A673 (cell line): Measurements from ENCODE around the gene MINK1. TPM values are rescaled to one million over a fixed set of nuclear protein-coding genes. Genes with fewer than 3 reads are reported as not detected.

Experiments
- BruUV-seq: library from RNA; stranded (reverse); fragments of 400-500 nt; replicated peaks from 2 replicates; lab custom pipeline; 2021; lab: Mats Ljungman, UMichigan
- CTCF ChIA-PET: fragments of 300-600 bp; sonication (Branson Sonifier 250); formaldehyde crosslinking; loops from one replicate; lab custom pipeline; 2022; ENCODE audit warnings: antibody characterized with exemption; lab: Charles Lee
- POLR2A ChIA-PET: fragments of 300-600 bp; sonication (Branson Sonifier 250); formaldehyde crosslinking; loops from one replicate; lab custom pipeline; 2022; ENCODE audit warnings: antibody characterized with exemption; ENCODE audit not compliant: low non-redundant PET; lab: Charles Lee
- DNase-seq: peaks from one replicate; pipeline ENCODE4 v3.0.0-alpha.2; 2015; ENCODE audit warnings: low spot score
- H3K27ac ChIP-seq: fragments of 200-600 bp; sonication (generic); 2 replicates; pipeline ENCODE4 v1.5.1; 2016; ENCODE audit warnings: mixed run types, low read depth, mild to moderate bottlenecking, mixed read lengths, antibody characterized with exemption, low read length; ENCODE audit not compliant: poor library complexity, severe bottlenecking
- H3K27me3 ChIP-seq: fragments of 200-600 bp; sonication (generic); replicated peaks from 2 replicates; pipeline ENCODE4 v1.6.1; 2017; ENCODE audit warnings: mixed run types, low read depth, mild to moderate bottlenecking, mixed read lengths, antibody characterized with exemption, low read length; ENCODE audit not compliant: insufficient read depth, poor library complexity
- H3K36me3 ChIP-seq: fragments of 200-600 bp; sonication (generic); 2 replicates; pipeline ENCODE4 v1.6.1; 2016; ENCODE audit warnings: mixed run types, mild to moderate bottlenecking, mixed read lengths, antibody characterized with exemption, low read length; ENCODE audit not compliant: insufficient read depth, poor library complexity, severe bottlenecking
- H3K4me1 ChIP-seq: fragments of 200-600 bp; sonication (generic); 2 replicates; pipeline ENCODE4 v1.6.1; 2017; ENCODE audit warnings: mixed run types, mild to moderate bottlenecking, mixed read lengths, antibody characterized with exemption, low read length; ENCODE audit not compliant: insufficient read depth, poor library complexity, severe bottlenecking
- H3K4me3 ChIP-seq: fragments of 200-600 bp; sonication (generic); 2 replicates; pipeline ENCODE4 v1.5.1; 2016; ENCODE audit warnings: low read depth, mixed run types, mild to moderate bottlenecking, mixed read lengths, low read length; ENCODE audit not compliant: poor library complexity, severe bottlenecking
- H3K9me3 ChIP-seq: fragments of 200-600 bp; sonication (generic); 2 replicates; pipeline ENCODE4 v1.6.1; 2016; ENCODE audit warnings: mixed run types, low read depth, mild to moderate bottlenecking, mixed read lengths, antibody characterized with exemption, low read length; ENCODE audit not compliant: poor library complexity, severe bottlenecking
- CTCF ChIP-seq: fragments of 300-800, 200-600 bp; sonication (generic); conservative IDR thresholded peaks from 2 replicates; pipeline ENCODE4 v1.5.1; 2017; ENCODE audit warnings: low read depth, mild to moderate bottlenecking, antibody characterized with exemption, low read length, moderate library complexity, mixed read lengths
- EZH2 ChIP-seq: fragments of 200-600 bp; sonication (generic); IDR thresholded peaks from 2 replicates; pipeline ENCODE4 v1.6.1; 2017; ENCODE audit warnings: borderline replicate concordance, low read depth, mild to moderate bottlenecking, mixed read lengths, antibody characterized with exemption, low read length; ENCODE audit not compliant: poor library complexity, severe bottlenecking
- intact Hi-C: fragments of 100-400 bp; cut with micrococcal nuclease; formaldehyde crosslinking; loops from one replicate; pipeline ENCODE4 v1.10.0; 2022; ENCODE audit not compliant: unreplicated experiment
- total RNA-seq: library from RNA; stranded (reverse); gene quantifications from 2 replicates; pipeline ENCODE4 v1.2.3, GENCODE V29; 2021

The MINK1 gene
- total RNA-seq, 1 experiment from 2014 or later = 67.7 TPM

- Histone ChIP-seq H3K9me3 (no peaks in the 10 kb centered on the region), H3K36me3 (no peaks in the 10 kb centered on the region), H3K4me3 (no peak overlapping the region), H3K4me1 (peaks cover 8% of the 10 kb centered on the region), H3K27me3 (no peaks in the 10 kb centered on the region), H3K27ac (no peak overlapping the region)
- TF ChIP-seq EZH2 (no peak), CTCF (no peak)
- no peak for DNase-seq
- CTCF ChIA-PET = no interaction called here
- POLR2A ChIA-PET = no interaction called here
- no TSS peak for BruUV-seq
- intact Hi-C loops = no loop called here
Measured at GRCh38 chr17:4849011-4849536, 15.9 kb downstream of the MINK1 start.

- intact Hi-C loops = no loop called here
- no peaks in the 10 kb centered on the region for H3K9me3 ChIP-seq
- no peaks in the 10 kb centered on the region for H3K27me3 ChIP-seq
- no TSS peak for BruUV-seq
- H3K4me1 ChIP-seq = peaks cover 8% of the 10 kb centered on the region
- H3K4me3 ChIP-seq = no peak overlapping the region
- H3K36me3 ChIP-seq = no peaks in the 10 kb centered on the region
- CTCF ChIA-PET = no interaction called here
- POLR2A ChIA-PET = no interaction called here
- no peak for DNase-seq
- H3K27ac ChIP-seq = no peak overlapping the region
- TF ChIP-seq CTCF = no peak
- TF ChIP-seq EZH2 = no peak
Measured at GRCh38 chr17:4850246-4850645, 17.1 kb downstream of the MINK1 start.

GRCh38 chr17:4851084-4851483 is 17.9 kb downstream of the MINK1 start:
- Histone ChIP-seq H3K9me3 (no peaks in the 10 kb centered on the region), H3K4me1 (peaks cover 8% of the 10 kb centered on the region), H3K27ac (peak overlapping the region; percentile 29), H3K36me3 (no peaks in the 10 kb centered on the region), H3K4me3 (no peak overlapping the region), H3K27me3 (no peaks in the 10 kb centered on the region)
- CTCF ChIA-PET = no interaction called here
- POLR2A ChIA-PET = no interaction called here
- no TSS peak for BruUV-seq
- DNase-seq = no peak
- intact Hi-C loops = no loop called here
- TF ChIP-seq EZH2 = no peak
- no peak for TF ChIP-seq CTCF
